Effector CD8-positive, alpha-beta T cell (primary cell): Measurements from ENCODE around the gene REEP6.
A peak's percentile ranks its signal among the peaks of the same experiment; 100 is the strongest.
"Not testable (repeated sequence)": the region's sequence is repeated elsewhere in the genome, so short reads cannot be mapped to it uniquely, and the experiment has no call there.

Source experiments
- DNase-seq: peaks from one replicate; lab custom pipeline; 2025; lab: John Stamatoyannopoulos, UW

The REEP6 gene

DNA sequence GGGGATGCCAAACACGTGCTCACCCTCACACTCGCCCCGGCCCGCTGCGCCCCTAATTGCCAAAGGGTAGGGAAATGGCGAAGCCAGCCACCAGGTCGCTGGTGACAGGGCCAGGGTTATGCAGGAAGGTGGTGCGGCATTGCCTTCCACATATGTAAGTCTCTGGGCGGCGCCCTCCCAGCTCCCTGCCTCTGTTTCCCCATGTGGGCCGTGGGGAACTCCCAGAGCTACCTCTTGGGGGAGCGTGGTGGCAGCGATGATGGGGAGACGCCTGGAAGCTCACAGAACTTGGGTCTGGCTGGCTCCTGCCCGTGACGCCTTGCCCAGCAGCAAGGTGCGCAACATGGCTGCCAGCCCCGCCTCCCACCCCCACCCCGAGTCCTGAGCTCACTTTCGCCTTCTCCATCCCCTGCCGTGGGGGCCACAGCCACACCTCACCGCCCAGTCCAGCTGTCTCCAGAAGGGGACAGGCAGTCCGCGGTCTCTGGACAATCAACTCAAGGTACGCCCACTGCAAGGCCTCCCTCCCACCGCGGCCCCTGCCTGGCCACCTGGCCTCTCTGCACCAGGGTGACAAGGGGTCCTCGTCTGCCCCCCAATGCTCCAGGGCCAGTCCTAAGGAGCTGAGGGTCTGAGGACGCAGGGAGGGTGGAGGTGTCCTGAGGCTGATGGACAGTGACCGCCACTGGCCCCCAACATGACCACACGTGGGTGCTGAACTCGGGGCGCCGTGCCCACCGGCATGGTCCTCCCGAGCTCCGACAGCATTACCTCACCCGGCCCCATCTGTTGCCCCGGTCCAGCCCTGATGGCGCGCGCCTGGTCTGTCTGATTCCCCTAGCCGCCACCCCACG, 18.5 kb upstream of the REEP6 start:
- DNase-seq: no peak

DNA sequence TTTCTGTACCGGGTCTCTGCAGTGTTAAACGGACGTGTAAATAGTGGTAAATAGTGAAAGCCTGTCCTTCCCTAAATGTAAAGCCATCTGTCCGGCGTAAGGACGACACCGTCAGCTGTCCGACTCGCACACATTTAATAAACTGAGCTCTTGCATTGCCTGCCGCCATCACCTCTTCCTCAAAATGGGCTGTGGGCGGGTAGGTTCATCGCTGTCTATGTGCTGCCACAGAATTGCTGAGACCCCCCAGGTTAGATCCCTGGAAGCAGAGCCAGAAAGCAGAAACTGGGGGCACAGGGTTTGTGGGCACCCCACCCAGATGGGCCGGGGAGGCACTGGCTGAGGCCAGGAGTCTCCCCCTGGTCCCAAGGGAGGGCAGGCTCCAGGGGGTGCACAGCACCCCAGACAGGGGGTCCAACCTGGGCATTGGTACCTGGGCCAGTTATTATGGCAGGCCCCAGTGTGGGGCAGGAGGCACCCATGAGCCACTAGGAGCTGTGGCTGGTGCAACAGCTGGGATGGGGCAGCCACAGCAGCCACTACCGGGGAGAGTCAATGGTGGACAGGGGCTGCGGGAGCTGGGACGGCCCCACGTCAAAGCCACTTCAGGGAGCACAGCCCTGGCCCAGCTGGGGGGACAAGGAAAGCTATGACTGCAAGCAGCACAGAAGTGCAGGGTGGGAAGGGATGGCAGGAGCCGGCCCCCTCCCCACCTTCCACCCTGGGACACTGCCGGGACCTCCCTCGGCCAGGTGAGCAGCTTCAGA, 17.7 kb upstream of the REEP6 start:
- no peak for DNase-seq

DNA sequence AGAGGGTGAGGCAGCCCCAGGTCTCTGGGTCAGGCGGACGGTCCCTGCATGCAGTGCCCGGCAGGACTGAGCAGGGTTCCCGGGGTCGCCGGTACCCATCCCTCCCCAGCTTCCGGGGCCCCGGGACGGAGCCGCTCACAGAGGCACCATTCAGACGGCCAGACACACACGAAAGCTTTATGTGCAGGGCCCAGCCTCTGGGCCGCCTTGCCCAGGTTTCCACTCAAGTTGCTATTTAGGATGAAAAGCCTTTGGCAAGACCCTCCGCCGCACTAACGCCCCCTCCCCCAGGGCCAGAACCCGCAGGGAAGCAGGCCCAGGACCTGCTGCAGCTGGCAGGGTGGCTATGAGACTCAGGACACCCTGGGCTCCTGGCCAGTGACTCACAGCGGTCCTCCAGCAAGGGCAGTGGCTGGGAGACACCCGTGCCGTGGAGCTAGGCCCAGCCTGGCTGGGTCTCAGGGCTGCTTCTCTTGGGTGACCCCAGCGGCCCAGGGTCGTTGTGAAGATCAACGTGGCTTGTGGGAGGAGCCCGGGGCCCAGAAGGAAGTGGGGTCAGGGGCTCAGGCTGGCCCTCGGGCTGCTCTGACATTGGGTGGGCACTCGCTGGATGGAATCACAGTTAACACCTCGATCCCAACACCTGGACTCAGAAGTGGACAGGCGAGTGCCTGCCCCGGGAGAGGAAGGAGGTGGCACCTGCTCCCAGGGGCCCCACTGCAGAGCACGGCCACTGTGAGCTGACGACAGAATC, 16.8 kb upstream of the REEP6 start:
- no peak for DNase-seq

DNA sequence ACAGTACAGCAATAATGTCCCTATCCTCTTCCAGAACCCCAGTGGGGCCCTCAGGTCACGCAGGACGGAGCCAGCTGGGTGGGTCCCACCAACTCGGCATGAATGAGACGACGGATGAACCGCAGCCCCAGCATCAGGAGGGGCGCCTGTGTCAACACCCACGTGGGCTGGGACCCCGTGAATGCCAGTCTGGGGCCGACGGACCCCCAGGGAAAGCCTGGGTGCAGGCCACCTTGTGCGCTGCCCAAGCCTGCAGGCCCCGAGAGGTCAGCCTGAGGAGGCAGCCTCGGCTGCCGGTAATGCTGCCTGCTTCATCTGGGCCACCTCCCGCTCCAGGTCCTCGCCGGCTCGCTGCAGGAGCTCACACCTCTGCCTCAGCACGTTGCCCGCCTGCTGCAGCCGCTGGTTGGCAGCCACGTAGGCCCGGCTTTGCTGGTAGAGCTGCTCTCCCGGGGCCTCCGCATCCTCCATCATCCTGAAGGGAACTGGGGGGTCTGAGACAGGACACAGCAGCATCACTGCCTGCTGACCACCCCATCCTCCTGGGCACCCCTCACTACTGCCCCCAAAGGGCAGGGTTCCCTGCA, 16.1 kb upstream of the REEP6 start:
- DNase-seq: no peak

DNA sequence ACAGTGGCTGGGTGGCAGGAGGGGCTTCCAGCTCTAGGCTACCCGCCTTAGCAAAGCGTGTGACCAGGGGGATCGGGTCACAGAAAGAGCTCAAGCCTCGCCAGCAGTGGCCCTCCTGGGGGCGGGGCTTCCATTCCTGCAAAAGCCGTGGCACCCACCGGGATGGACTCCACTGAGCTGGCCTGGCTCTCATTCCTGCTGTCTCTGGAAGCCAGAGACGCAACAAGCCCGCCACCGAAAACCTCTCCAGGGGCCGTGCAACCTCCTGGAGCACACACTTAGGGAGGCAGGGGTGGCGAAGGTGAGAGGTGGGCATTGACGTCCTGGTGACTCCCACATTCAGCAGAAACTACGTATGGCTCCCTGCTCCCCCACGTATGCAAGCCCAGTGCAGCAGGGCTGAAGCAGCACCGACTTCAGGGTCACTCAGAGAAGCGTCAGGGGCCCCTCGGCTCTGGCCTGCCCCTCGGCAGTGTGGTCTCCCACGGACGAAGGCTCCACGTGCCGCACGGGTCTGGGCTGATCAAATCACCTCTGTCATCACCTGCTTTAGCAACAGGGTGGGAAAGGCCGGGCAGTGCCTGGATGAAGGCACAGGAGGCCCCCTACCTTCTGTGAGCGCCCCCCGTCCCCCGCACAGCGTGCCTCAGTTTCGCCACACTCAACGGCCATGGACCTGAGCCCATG, 15.1 kb upstream of the REEP6 start:
- DNase-seq: no peak

DNA sequence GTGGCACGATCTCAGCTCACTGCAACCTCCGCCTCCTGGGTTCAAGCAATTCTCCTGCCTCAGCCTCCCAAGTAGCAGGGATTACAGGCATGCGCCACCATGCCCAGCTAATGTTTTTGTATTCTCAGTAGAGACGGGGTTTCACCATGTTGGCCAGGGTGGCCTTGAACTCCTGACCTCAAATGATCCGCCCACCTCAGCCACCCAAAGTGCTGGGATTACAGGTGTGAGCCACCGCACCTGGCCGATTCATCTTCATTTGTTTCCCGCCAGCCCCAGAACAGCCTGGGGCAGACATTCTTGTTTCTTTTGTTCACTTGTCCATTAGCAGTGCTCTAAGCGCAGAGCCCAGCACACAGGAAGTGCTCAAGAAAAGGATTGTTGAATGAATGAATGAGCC, 13.9 kb upstream of the REEP6 start:
- DNase-seq: not testable (repeated sequence)

DNA sequence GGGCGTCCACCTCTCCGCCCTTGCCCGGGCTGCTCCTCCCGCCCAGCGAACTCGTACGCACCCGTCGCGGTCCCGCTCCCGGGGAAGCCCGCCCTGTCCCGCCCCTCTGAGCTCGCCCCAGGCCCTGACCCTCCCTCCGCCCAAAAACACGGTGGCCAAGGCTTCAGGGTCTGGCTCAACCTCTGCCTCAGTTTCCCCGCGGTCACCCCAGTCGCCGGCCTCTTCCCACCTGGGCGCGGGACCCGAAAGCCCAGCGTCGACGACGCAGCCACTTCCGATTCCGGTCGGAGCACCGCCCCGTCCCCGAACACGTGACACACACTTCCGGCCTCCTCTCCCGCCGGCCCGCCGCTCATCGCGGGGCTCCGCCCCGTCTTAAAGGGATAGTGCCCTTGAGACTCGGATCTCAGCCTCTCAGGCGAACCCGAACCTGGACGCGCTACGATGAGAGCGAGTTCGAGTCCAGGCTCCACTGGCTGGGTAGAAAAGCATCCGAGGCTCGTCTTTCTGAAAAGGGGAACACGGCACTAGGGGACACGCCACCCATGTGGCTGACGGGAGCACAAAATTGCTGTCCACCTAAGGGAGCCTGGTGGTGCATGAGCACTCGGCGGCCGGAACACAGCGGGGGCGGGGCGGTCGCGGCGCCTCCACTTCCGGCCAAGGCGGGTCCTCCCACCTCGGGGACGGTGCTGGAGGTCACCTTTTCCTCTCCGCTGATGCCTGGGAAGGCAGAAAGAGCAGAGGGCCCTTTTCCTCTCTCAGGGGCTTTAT, 11.9 kb upstream of the REEP6 start, which contains the start of gene C19orf25:
Gene C19orf25, minus strand, starts transcription at position 282 of the 774 bp plus-strand sequence. CDS start 312 bp downstream, outside the sequence.
- peak; percentile 81 for DNase-seq

DNA sequence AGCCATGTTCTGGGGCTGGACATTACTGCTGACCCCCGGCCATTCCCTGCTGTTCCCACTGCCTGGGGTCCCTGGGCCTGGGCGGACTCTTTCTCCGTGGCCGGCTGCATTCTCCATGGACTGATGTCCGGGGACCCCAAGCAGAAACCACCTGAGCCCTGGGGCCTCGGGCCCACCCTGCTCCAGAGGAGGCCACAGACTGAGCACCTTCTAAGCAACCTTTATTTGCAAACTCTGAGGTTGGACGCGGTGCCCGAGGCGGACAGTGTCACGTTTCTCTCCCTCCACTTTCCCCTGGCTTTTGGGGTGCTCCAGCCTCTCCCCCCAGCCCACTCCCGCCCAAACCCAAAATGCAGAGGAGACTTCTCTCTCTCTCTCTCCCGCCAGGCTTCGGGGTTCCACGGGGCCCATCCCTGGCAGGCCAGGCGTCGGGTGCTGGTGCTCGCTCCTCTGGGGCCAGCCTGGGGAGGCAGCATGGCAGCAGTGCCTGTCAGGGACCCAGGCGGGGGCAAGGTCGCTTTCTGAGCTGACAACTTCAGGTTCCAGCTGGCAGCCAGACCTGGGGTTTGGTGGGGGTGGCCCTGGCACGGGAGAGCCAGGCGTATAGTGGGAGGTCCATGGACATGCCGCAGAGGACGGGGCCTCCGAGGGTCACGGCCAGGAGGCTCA, 9.6 kb upstream of the REEP6 start:
- DNase-seq: no peak

DNA sequence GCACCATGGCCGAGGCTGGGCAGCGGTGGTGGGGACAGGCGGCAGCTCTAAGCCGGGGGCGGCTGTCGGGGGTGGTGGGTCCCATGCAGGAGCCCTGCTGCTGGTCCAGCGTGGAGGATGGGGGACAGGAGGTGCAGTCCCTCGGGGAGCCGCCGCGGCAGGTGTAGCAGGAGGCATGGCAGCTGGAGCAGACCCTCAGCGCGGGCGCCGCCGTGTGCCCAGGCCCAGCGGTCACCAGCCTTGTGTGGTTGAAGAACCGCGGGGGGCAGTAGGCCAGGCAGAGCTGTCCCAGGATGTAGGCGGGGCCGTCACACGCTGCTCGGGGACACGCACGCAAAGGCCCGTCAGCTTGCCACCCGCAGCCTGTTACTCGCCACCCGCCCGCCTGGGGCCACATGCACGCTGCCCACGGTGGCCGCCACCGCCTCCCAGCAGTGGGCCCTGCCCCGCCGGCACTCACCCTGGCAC, 9.1 kb upstream of the REEP6 start:
- no peak for DNase-seq

DNA sequence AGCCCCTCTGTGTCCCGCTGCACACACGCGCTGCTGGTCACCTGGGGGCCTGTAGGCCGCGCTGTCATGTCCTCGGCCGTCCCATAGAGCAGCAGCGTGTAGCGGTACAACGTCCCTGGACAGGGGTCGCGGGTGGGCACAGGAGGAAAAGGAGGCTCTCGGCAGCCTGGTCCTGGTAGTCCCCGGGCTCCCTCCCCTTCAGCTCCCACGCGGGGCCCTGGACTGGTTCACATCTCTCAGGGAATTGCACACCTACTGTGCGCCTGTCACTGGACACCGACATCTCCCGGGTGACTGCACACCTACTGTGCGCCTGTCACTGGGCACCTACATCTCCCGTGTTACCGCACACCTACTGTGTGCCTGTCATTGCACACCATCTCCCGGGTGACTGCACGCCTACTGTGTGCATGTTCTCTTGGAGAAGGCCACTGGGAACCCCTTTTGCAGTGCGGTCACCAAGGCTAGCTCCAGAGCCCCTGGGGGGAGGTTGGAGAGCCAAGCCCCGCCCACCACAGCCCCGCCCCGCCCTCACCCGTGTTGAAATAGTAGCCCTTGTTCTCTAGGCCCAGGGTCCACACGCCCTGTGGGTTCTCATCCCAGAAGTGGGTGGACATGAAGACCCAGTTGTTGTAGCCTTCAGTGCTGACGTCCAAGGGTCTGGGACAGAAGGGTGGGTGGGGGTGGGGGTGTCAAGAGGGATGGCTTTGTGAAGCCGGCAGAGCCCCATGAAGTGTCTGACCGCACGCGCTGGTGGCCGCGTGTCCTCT, 8.4 kb upstream of the REEP6 start:
- no peak for DNase-seq

DNA sequence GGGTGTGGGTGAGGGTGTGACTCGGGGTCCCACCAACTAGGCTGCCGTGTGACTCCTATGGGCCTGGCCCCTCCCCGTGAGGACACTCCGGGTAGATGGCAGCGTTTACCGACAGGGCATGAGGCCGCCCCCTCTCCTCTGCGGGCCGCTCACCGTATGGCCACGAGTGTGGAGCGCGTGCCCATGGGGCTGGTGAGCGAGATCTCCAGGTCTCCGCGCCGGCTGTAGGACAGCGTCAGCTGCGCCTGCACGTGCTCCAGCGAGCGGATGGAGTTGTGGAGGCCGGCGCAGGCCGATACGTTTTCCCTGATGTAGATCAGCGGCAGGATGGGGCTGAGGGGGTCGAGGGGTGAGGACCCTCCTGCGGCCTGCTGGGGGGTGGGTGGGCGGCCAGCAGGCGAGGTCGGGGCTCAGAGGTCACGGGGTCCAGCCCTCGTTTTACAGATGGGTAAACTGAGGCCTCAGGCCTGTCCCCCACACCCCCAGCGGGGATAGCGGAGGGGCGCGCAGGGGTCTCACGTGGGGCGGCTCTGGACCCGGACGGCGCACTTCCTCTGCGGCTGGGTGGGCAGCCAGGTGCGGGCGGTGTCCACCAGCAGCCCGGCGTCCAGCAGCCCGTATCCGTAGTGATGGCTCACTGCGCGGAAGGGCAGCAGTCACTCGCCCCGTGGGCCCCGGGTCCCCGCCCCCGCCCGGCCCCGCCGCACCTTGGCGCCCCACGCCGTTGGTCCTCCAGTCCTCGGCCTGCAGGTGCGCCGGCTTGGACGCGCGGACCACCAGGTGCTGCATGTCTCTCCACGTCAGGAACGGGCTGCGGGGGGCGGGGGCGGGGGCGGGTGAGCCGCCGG, 7.6 kb upstream of the REEP6 start:
- no peak for DNase-seq

DNA sequence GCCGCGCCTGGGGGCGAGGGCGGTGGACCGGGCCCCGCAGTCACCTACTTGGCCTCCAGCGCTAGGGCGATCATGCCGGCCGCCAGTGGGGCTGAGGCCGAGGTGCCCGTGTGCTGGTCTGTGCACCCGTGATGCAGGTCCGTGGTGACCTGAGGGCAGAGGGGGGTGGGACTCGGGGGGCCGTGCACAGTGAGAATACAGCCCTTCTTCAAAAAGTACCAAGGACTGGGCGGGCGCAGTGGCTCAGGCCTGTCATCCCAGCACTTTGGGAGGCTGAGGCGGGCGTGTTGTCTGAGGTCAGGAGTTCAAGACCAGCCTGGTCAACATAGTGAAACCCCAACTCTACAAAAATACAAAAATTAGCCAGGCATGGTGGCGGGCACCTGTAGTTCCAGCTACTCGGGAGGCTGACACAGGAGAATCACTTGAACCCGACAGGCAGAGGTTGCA, 7.0 kb upstream of the REEP6 start:
- no peak for DNase-seq

DNA sequence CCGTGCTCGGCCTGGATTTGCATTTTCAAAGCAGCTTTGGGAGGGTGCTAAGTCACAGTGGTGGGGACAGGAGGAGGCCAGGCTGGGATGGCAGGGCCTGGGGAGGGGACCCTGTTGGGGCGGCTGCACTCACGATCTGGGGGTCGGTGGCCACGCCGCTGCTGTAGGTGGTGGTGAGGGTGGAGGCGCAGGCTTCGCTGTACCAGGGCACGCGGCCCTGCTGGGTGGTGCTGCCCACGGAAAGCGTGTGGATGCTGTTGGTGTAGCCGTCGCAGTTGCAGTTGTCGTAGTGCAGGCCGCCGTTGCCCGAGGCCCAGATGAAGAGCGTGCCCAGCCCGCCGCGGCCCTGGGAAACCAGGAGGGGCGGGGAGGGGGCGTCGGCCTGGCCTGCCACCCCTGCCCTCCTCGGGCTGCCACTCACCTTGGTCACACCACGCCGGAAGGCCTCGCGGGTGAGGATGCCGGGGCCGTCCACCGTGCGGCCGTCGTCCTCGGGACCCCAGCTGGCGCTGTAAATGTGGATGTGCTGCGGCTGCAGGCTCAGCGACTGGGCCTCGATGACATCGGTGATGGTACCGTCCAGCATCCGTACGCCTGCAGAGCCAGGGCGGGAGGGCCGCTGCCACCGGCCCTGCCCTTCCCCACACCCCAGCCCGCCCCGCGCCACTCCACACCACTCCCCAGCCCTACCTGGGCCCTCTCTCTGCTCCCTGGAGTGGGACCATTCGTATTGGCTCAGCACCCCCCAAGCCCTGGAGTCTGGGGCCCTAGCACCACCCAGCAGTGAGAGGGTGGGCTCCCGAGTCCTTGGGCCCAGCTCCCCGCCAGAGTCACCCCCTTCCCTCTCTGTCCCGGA, 4.0 kb upstream of the REEP6 start:
- DNase-seq: no peak

DNA sequence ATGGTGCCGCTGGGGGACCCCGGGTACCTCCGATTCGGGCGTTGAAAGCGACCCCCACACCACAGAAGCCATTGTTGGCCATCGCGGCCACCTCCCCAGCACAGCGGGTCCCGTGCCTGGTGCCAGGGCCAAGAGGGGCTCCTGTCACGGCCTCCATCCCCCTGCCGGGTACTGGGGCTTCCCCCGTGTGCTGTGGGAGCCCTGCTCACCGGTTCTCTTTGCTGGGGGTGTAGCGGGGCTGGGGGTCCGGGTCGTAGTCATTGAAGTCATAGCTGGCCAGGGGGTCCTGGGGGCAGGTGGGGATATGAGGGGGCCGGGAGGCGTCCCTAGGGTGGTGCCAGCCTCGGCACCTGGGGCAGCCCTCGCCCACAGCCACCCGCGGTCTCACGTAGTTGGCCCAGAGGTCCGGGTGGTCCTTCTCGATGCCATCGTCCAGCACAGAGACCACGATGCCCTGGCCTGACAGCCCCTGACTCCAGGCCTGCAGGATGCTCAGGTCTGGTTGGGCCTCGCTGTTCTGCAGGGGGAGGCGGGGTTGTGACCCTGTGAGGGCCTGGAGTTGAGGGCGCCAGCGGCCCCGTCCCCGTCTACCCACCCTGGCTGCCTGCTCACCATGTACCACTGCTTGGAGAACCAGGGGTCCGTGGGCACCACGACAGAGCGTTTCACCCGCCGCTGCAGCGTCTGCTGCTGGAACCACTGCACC, 3.3 kb upstream of the REEP6 start:
- no peak for DNase-seq

DNA sequence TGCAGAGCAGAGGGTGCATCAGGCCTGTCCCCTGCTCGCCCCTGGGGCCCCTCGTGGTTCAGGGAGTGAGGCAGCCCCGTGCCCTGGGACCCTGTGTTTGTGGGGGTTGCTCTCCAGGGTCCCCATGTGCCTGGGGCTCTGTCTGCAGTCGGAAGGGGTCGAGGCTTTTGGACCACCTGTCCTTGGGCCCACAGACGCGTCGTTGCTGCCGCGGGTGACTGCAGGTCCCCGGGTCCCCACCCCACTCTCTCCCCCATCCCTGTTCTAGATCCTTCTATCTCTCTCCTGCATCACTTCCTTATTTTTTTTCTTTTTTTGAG, 2.7 kb upstream of the REEP6 start:
- no peak for DNase-seq

DNA sequence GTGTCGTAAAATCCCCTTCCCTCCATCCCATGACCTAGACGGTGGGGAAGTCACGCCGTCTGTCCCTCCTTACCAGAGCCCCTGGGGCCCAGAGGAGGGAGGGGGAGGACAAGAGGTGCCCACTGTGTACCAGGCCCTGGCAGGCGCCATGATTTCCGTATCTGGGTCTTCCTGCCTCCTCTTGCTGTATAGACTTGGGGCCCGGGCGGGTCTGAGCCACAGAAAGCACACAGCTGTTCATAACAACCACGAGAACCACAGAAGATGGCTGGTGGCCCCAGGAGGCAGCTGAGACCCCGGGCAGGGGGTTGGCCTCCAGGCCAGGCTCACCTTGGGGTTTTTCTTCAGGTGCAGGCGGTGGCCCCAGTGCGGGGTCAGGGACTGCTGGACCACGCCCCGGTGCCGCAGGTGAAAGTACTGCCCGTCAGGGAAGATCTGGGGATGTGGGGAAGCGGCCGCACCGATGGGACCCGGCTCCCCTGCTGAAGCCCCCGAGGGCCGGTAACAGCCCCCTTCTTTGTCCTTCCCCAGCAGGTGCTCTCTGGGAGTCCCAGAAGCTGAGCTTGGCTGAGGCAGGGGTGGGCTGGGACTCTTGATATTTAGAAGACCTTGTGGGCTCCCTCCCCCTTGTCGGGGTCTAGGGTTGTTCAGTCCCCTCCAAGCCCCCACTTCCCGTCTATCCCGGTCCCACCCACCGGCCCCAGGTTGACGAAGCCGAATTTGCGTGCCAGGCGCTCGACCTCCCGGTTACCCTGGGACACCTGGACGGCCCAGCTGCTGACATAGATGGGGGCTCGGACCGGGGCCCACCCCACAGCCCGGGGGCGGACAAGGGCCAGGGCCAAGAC, 1.3 kb upstream of the REEP6 start:
- no peak for DNase-seq
